ENCODE data around the gene CGB1.

CGB1 gene

DNA sequence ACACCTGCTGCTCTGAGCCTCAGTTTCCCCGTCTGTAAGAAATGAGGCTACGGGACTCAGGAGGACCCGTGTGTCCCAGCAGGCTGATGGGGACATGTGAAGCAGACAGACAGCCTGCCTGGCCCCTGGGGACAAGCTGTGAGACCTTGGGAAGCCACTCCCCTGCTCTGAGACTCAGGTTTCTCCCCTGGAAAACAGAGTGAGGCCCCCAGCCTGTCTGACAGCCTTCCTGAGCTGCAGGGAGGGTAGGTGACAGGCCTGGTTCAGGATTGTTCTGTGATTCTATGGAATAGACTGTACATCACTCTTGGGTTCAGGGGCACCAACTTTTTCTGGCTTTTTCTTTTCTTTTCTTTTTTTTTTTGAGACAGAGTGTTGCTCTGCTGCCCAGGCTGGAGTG, 30.9 kb upstream of the CGB1 start:
- no peak for DNase-seq (ENCODE audit: low read depth)
- no peak overlapping the region for H3K4me3 ChIP-seq (ENCODE audit: low read depth, low read length)
- TF ChIP-seq, protein P1, sequence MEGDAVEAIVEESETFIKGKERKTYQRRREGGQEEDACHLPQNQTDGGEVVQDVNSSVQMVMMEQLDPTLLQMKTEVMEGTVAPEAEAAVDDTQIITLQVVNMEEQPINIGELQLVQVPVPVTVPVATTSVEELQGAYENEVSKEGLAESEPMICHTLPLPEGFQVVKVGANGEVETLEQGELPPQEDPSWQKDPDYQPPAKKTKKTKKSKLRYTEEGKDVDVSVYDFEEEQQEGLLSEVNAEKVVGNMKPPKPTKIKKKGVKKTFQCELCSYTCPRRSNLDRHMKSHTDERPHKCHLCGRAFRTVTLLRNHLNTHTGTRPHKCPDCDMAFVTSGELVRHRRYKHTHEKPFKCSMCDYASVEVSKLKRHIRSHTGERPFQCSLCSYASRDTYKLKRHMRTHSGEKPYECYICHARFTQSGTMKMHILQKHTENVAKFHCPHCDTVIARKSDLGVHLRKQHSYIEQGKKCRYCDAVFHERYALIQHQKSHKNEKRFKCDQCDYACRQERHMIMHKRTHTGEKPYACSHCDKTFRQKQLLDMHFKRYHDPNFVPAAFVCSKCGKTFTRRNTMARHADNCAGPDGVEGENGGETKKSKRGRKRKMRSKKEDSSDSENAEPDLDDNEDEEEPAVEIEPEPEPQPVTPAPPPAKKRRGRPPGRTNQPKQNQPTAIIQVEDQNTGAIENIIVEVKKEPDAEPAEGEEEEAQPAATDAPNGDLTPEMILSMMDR (conservative IDR thresholded peaks at IDR 0.05; ENCODE audit: low read depth, low read length) = no peak

DNA sequence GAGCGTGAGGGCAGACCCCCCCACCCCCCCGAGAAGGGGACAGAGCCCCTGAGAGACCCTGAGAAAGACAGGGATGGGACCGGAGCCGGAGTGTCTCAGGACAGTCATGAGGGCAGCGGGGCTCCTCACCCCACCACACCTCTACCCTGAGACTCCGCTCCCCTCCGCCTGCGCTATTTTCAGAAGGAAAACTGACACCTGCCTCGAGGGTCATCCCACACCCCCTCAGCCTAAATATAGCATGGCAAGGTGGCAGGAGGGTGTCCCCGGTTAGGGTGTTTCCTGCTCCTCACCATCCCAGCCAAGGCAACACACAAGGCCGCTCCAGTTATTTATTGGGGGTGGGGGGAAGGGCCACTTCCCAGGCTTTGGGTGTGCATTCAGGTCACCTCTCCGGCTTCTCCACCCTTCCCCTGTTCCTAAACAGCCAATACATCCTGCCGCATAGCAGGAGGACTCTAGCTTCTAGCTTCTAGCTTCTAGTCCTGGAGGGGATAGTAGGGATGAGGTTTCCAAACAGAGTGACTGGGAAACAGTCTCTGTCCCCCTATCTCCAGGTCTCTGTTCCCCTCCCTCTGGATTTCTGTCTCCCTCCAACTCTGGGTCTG, 29.3 kb upstream of the CGB1 start:
- TF ChIP-seq, protein P1 (conservative IDR thresholded peaks at IDR 0.05; ENCODE audit: low read depth, low read length) = no peak
- no peak for DNase-seq (ENCODE audit: low read depth)
- H3K4me3 ChIP-seq (ENCODE audit: low read depth, low read length) = no peak overlapping the region

DNA sequence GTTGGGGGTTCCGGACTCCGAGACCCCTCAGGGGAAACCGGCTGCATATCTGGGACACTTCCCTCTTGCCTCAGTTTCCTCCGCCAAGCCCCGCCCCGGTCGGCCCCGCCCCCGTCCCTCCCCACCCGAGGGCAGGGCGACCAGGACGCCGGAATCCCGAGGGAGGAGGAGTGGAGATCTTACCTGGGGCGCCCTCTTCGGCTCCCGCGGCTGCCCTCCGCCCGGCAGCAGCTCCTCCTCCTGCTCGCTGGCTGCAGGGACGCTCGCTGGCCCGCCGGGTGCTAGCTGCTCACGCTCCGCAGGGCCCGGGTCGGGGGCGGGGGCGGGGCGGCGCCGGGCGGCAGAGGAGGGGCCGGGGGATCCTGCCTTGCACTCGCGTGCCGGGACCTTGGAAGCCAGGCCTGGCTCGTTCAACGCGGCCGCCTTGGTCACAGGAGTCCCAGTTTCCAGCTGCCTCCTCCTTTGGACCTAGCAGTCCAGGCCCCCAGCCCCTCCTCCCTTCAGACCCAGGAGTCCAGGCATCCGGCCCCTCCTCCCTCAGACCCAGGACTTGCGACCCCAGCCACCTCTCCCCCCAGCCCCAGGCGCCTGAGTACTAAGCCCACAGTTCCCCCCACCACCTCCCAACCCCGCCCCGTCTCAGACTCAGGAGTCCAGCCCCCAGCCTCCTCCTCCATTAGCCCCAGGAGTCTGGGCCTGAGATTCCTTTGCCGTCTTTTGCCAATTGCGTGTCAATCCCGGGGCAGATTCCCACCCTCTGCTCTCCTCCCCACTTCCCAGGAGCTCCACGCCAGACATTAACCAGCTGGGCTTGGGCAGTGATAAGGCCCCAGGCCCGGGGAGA, 28.3 kb upstream of the CGB1 start, which contains the start of gene NTF4:
NTF4 (minus strand) TSS at position 51 of the 844 bp plus-strand sequence. CDS start 2,821 bp downstream, outside the sequence.
- TF ChIP-seq, protein P1 (conservative IDR thresholded peaks at IDR 0.05; ENCODE audit: low read depth, low read length) = no peak
- no peak within 1 kb of the TSS for H3K4me3 ChIP-seq (ENCODE audit: low read depth, low read length)
- DNase-seq (ENCODE audit: low read depth) = no peak

DNA sequence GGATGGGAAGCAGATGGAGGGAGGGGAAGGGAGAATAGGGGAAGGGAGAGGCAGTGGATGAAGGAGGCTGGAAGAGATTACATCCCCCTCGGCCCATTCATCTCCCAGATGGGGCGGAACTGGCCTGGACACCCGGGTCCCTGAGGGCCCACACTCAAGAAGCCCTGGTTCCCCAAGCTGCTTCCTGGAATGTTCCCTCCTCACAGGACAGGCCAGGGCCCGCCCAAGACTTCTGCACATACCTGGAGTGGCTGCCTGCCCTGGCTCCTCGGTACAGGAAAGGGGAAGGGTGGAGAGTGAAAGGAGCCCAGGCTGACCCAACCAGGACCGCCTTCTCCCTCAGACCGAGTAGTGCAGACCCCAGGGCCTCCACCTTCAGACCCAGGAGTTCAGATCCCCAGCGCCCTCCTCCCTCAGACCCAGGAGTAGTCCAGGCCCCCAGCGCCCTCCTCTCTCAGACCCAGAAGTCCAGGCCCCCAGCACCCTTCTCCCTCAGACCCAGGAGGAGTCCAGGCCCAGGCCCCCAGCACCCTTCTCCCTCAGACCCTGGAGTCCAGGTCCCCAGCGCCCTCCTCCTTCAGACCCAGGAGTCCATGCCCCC, 27.4 kb upstream of the CGB1 start:
- no peak overlapping the region for H3K4me3 ChIP-seq (ENCODE audit: low read depth, low read length)
- TF ChIP-seq, protein P1 (conservative IDR thresholded peaks at IDR 0.05; ENCODE audit: low read depth, low read length) = no peak
- DNase-seq (ENCODE audit: low read depth) = no peak

DNA sequence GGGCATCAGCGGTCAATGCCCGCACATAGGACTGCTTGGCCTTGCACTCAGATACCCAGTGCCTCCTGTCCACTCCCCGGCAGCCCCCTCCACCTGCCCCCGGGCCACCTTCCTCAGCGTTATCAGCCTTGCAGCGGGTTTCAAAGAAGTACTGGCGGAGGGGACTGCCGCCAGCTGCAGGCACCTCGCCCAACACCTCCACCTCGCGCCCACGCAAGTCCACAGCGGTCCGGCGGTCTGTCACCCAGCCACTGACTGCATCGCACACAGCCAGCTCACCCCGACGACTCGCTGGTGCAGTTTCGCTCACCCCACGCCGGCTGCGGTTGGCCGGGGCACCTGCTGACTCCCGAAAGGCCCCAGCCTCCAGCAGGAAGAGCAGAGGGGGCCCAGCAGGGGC, 24.8 kb upstream of the CGB1 start:
- DNase-seq (ENCODE audit: low read depth) = no peak
- TF ChIP-seq, protein P1 (conservative IDR thresholded peaks at IDR 0.05; ENCODE audit: low read depth, low read length) = no peak
- H3K4me3 ChIP-seq (ENCODE audit: low read depth, low read length) = no peak overlapping the region

DNA sequence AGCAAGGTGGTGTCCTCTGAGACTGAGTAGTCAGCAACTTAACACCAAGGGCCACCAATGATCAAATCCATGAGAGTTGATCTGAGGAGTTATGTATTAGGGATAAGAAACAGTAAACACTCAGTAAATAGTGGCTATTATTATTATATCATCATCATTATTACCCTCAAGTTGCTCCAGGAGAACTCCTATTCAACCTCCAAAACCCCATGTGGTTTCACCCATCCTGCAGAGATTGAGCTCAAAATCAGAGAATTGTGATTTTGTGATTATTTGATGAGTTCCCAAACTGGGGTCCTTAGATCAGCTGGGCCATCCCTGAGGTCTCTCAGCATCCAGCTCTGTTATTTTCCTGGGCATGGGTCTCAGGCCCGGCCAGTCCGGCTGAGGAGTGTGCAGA, 24.3 kb upstream of the CGB1 start:
- H3K4me3 ChIP-seq (ENCODE audit: low read depth, low read length) = no peak overlapping the region
- TF ChIP-seq, protein P1 (conservative IDR thresholded peaks at IDR 0.05; ENCODE audit: low read depth, low read length) = no peak
- DNase-seq (ENCODE audit: low read depth) = no peak

Data from choroid plexus epithelial cell (primary cell).